Neural progenitor cell (in vitro differentiated cells): ENCODE data around the gene PRKX.

Source experiments
- EZH2phosphoT487 ChIP-seq: fragments of 200-600 bp; sonication (generic); IDR thresholded peaks from 2 replicates; pipeline ENCODE4 v1.6.1; 2017; ENCODE audit warnings: antibody characterized with exemption
- TF ChIP-seq, protein P1 (sequence below): fragments of 200-600 bp; sonication (generic); IDR thresholded peaks from 2 replicates; pipeline ENCODE4 v1.5.1; 2017; ENCODE audit warnings: antibody characterized with exemption, mild to moderate bottlenecking

- TF ChIP-seq, protein P1, sequence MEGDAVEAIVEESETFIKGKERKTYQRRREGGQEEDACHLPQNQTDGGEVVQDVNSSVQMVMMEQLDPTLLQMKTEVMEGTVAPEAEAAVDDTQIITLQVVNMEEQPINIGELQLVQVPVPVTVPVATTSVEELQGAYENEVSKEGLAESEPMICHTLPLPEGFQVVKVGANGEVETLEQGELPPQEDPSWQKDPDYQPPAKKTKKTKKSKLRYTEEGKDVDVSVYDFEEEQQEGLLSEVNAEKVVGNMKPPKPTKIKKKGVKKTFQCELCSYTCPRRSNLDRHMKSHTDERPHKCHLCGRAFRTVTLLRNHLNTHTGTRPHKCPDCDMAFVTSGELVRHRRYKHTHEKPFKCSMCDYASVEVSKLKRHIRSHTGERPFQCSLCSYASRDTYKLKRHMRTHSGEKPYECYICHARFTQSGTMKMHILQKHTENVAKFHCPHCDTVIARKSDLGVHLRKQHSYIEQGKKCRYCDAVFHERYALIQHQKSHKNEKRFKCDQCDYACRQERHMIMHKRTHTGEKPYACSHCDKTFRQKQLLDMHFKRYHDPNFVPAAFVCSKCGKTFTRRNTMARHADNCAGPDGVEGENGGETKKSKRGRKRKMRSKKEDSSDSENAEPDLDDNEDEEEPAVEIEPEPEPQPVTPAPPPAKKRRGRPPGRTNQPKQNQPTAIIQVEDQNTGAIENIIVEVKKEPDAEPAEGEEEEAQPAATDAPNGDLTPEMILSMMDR, result no peak
- no peak for TF ChIP-seq EZH2phosphoT487
These were observed 60.3 kb downstream of the PRKX start for GRCh38 chrX:3653111-3653510.
